Measurements from ENCODE around the gene ABCC8.

The ABCC8 gene

DNA sequence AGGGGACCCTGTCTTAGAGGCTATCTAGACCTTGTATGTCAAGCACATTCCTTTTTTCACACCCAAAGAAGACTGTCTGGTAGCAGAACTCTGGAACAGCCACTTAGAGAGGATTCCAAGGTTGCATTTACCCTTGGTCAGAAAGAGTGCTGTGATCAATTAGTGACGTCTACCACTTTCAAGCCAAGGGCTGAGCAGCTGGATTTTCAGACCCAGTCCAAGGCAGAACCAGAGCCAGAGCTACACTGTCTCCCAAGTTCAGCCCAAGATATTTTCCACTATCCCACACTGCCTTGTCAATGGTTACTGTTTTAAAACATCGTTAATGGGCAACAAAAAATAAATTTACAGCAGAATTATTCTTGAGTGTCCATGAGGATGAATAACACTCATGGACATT is 24.0 kb downstream of the ABCC8 start:
- TF ChIP-seq, protein P1, sequence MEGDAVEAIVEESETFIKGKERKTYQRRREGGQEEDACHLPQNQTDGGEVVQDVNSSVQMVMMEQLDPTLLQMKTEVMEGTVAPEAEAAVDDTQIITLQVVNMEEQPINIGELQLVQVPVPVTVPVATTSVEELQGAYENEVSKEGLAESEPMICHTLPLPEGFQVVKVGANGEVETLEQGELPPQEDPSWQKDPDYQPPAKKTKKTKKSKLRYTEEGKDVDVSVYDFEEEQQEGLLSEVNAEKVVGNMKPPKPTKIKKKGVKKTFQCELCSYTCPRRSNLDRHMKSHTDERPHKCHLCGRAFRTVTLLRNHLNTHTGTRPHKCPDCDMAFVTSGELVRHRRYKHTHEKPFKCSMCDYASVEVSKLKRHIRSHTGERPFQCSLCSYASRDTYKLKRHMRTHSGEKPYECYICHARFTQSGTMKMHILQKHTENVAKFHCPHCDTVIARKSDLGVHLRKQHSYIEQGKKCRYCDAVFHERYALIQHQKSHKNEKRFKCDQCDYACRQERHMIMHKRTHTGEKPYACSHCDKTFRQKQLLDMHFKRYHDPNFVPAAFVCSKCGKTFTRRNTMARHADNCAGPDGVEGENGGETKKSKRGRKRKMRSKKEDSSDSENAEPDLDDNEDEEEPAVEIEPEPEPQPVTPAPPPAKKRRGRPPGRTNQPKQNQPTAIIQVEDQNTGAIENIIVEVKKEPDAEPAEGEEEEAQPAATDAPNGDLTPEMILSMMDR (IDR thresholded peaks at IDR 0.05; ENCODE audit: borderline replicate concordance, insufficient read depth, low read depth, low read length) = no peak
- H3K4me3 ChIP-seq (ENCODE audit: low read depth, low read length) = no peak overlapping the region

DNA sequence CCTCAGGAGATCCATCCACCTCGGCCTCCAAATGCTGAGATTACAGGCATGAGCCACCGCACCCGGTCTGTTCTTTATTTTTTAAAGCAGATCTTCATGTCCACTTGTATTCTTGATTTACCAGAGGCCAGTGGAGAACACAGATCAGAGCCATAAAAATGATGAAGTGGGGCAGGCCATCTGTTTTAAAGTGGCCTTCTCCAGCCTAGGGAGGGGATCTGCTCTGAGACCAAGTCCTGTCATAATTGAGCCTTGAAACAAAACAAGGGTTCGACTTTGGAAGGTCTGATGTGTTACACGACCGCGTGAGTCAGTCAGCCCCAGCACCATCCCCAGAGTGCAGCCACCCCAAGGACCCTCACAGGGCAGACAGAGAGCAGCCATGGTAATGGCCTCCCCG is 27.5 kb downstream of the ABCC8 start:
- H3K4me3 ChIP-seq (ENCODE audit: low read depth, low read length) = no peak overlapping the region
- TF ChIP-seq, protein P1 (IDR thresholded peaks at IDR 0.05; ENCODE audit: borderline replicate concordance, insufficient read depth, low read depth, low read length) = no peak

DNA sequence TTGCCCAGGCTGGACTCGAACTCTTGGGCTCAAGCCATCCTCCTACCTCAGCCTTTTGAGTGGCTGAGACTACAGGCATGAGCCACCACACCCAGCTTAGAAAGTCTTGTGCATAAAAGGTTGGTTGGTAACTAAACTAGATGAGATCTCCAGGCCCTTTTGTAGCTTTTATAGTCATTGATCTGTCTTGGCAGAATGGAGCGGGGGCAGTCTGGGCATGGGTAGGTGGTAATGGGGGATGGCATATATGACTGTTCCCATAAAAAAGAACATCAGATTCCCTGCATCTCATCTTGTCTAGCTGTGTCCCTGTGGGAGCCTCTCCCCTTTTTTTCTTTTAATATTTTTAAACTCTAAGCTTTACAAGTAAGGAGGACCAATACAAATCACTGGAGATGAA is 30.2 kb downstream of the ABCC8 start:
- TF ChIP-seq, protein P1 (IDR thresholded peaks at IDR 0.05; ENCODE audit: borderline replicate concordance, insufficient read depth, low read depth, low read length) = no peak
- H3K4me3 ChIP-seq (ENCODE audit: low read depth, low read length) = no peak overlapping the region

DNA sequence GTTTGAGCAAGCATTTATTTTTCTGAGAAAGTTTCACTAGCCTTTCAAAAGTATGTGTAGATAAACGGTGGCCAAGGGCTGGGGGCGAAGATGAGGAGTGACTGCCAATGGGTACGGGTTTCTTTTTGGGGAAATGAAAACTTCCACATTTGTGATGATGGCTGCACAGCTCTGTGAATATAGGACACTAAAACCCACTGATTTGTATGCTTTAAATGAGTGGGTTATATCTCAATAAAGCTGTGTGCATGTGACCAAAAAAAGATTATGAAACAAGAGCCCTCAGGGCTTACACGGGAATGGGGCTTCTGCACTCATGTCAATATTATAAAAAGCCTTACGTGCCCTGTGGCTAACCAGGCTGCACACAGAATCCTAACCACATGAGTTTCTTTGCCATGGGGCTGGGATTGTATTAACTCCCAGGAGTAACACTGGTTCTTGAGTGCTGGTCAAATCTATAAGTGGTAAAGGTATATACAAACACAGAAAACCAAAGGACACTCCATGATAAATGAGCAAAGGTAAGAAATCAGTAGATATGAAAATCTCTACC is 31.3 kb downstream of the ABCC8 start:
- TF ChIP-seq, protein P1 (IDR thresholded peaks at IDR 0.05; ENCODE audit: borderline replicate concordance, insufficient read depth, low read depth, low read length) = no peak
- H3K4me3 ChIP-seq (ENCODE audit: low read depth, low read length) = no peak overlapping the region

DNA sequence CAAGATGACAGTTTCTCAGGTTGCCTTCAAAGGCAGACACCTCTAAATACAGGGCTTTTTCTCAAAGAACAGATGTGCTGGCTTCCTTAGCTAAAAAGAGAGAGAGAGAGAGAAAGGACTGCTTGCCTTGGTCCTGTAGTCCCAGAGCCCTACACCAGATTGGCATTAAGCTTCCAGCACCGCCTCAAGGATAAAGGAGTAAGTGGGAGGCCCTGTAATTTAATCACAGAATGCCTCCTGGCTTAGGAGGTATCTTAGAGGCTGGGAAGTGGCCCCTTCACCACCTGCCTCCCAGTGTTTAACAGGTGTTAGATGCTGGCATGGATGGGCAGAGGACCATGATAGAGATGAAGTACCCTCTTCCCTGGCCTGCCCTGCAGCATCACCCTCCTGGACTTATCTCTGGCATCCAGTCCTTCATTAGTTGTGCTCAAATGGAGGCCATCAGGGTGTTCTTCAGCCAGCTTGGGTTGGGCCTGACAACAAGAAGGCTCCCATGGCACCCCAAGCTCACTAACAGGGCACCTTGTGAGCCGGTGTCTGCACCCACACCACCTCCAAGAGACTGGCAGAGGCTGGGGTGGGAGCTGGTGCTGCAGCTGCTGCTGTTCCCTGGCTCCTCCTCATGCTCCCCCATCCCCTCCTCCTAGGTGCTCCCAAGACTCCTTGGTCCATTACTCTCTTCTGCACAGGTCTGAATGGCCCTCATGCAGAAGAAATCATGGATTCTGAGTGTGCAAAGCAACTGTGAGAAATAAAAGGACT is 32.5 kb downstream of the ABCC8 start:
- TF ChIP-seq, protein P1 (IDR thresholded peaks at IDR 0.05; ENCODE audit: borderline replicate concordance, insufficient read depth, low read depth, low read length) = no peak
- no peak overlapping the region for H3K4me3 ChIP-seq (ENCODE audit: low read depth, low read length)

DNA sequence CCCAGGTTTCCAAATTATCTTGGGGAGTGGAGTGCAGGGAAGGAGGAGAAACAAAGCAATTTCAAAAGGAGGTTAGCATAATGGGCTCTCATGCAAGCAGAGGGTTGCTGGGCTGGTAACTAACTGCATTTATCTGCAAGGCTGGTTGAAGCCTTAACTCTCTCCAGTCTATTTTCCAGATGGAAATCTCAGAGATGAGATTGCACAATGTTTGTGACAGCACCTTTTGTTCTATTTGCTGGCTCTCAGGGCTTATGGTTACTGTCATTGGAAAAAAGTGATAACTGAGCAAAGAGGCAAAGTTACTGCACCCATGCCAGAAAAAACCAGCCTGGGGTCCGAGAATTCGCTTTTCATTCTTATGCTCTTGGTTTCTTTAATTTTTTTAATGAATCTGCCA is 33.2 kb downstream of the ABCC8 start:
- no peak overlapping the region for H3K4me3 ChIP-seq (ENCODE audit: low read depth, low read length)
- TF ChIP-seq, protein P1 (IDR thresholded peaks at IDR 0.05; ENCODE audit: borderline replicate concordance, insufficient read depth, low read depth, low read length) = no peak

DNA sequence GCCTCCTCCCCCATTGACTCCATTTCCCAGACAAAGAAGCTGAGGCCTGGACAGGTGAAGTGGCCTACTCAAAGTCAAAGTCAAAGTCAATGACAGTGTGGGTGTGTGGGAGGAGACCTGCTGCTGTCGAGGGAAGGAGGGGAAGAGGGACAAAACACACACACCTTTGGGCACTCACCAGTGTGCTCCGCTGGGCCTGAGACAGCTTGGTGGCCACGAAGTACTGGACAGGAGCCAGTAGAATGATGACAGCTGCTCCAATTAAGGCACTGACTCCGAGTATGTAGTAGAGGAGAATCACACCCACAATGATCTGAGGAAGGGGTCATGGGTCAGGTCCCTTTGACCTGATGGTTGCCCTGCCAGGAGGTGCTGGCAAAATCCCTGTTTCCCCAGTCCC is 33.6 kb downstream of the ABCC8 start:
- TF ChIP-seq, protein P1 (IDR thresholded peaks at IDR 0.05; ENCODE audit: borderline replicate concordance, insufficient read depth, low read depth, low read length) = no peak

More for the DNA sequence above, 33.6 kb downstream of the ABCC8 start:
- no peak overlapping the region for H3K4me3 ChIP-seq (ENCODE audit: low read depth, low read length)

Measured in GM12875 (cell line).